AG04449 (cell line): Measurements from ENCODE around the gene IDI2.

ENCODE experiments used
- CTCF ChIA-PET: fragments of 350-600 bp; formaldehyde crosslinking; extraction: SDS; loops from one replicate; lab custom pipeline; 2021; ENCODE audit warnings: antibody characterized with exemption; lab: Yijun Ruan, JAX
- POLR2A ChIA-PET: fragments of 400-600, 350-600 bp; formaldehyde crosslinking; extraction: SDS; loops from one replicate; lab custom pipeline; 2020; ENCODE audit warnings: antibody characterized with exemption, inconsistent platforms; lab: Yijun Ruan, JAX
- DNase-seq: peaks from one replicate; pipeline ENCODE4 v3.0.0-alpha.2; 2010; ENCODE audit warnings: low read depth, low spot score
- H3K4me3 ChIP-seq: 2 replicates; pipeline ENCODE4 v1.5.1; 2011; ENCODE audit warnings: low read depth, mild to moderate bottlenecking, control low read depth, low read length
- CTCF ChIP-seq: IDR thresholded peaks from one replicate; pipeline ENCODE4 v1.5.1; 2011; ENCODE audit warnings: mild to moderate bottlenecking, moderate library complexity, low read length, control low read depth, inconsistent platforms; ENCODE audit not compliant: insufficient read depth; ENCODE audit errors: missing control alignments

Gene IDI2

GRCh38 chr10:988667-989545 is 36.8 kb downstream of the IDI2 start:
- TF ChIP-seq CTCF = no peak
- DNase-seq = no peak
- ChIA-PET CTCF (interaction anchor here (1.0 to 1.4 kb wide), 2 partner anchors 11 to 16 kb away, joined by 3 to 6 read pairs; no protein-coding TSS in a partner anchor), POLR2A (interaction anchor here (0.8 to 1.5 kb wide), 3 partner anchors 60 to 170 kb away, joined by 4 to 7 read pairs (median 5); partner anchors contain the start of genes IDI1 and WDR37)
- H3K4me3 ChIP-seq = peak overlapping the region; percentile 95

GRCh38 chr10:987870-988666 is 37.6 kb downstream of the IDI2 start, which contains the start of gene GTPBP4:
Gene GTPBP4, plus strand, starts transcription at chr10:988434. Its CDS starts 46 bp downstream, at chr10:988480.
- DNase-seq = peak; percentile 81
- POLR2A ChIA-PET = interaction anchor here (0.7 to 1.5 kb wide), 6 partner anchors 34 to 169 kb away, joined by 3 to 7 read pairs (median 4); partner anchors contain the start of genes IDI1 and WDR37
- H3K4me3 ChIP-seq = peak within 1 kb of the TSS; percentile 95
- TF ChIP-seq CTCF = peak; percentile 33
- CTCF ChIA-PET = interaction anchor here (1.4 to 1.6 kb wide), 3 partner anchors 10 to 148 kb away, joined by 3 to 4 read pairs (median 3); no protein-coding TSS in a partner anchor

GRCh38 chr10:987620-987869 is 38.1 kb downstream of the IDI2 start:
- ChIA-PET CTCF (interaction anchor here (1.0 to 1.6 kb wide), 4 partner anchors 9 to 199 kb away, joined by 3 to 4 read pairs (median 3); no protein-coding TSS in a partner anchor), POLR2A (interaction anchor here (0.7 to 1.5 kb wide), 5 partner anchors 35 to 185 kb away, joined by 3 to 7 read pairs (median 3); partner anchors contain the start of gene IDI1)
- DNase-seq = no peak
- peak overlapping the region; percentile 95 for H3K4me3 ChIP-seq
- TF ChIP-seq CTCF = no peak

- TF ChIP-seq CTCF = no peak
- peak overlapping the region; percentile 95 for H3K4me3 ChIP-seq
- peak; percentile 84 for DNase-seq
- CTCF ChIA-PET = interaction anchor here (1.0 to 1.6 kb wide), 4 partner anchors 9 to 198 kb away, joined by 3 to 4 read pairs (median 3); no protein-coding TSS in a partner anchor
- POLR2A ChIA-PET = interaction anchor here (0.7 to 1.5 kb wide), 7 partner anchors 35 to 406 kb away, joined by 3 to 7 read pairs (median 3); partner anchors contain the start of gene IDI1
These were observed 38.6 kb downstream of the IDI2 start for GRCh38 chr10:986881-987619.

GRCh38 chr10:986137-986825 is 39.4 kb downstream of the IDI2 start:
- DNase-seq = no peak
- POLR2A ChIA-PET = interaction anchor here (0.7 to 0.8 kb wide), 2 partner anchors 42 to 406 kb away, joined by 3 to 4 read pairs; no protein-coding TSS in a partner anchor
- CTCF ChIA-PET = interaction anchor here (1.0 kb wide), 1 partner anchor 197 kb away, joined by 3 read pairs; no protein-coding TSS in a partner anchor
- H3K4me3 ChIP-seq = no peak overlapping the region
- TF ChIP-seq CTCF = no peak
